DND-41 (cell line): ENCODE data around the gene LY6G6D.

Source experiments
- CTCF ChIP-seq: IDR thresholded peaks from 2 replicates; pipeline ENCODE4 v1.5.1; 2012; ENCODE audit warnings: borderline replicate concordance, low read length, moderate library complexity, mild to moderate bottlenecking; ENCODE audit not compliant: poor library complexity, severe bottlenecking; ENCODE audit errors: extremely low read depth
- EZH2 ChIP-seq: IDR thresholded peaks from 3 replicates; pipeline ENCODE4 v1.6.1; 2012; ENCODE audit warnings: borderline replicate concordance, low read depth, mild to moderate bottlenecking, moderate library complexity, low read length, inconsistent platforms; ENCODE audit not compliant: severe bottlenecking

- TF ChIP-seq CTCF (no peak), EZH2 (no peak)
These were observed 25.5 kb downstream of the LY6G6D start for GRCh38 chr6:31740397-31741223.
